ENCODE data around the gene ZNF70. TPM values are rescaled to one million over a fixed set of nuclear protein-coding genes. Genes with fewer than 3 reads are reported as not detected.
"Not testable (repeated sequence)": the region's sequence is repeated elsewhere in the genome, so short reads cannot be mapped to it uniquely, and the experiment has no call there.

Gene ZNF70
- total RNA-seq, 1 donor from 2014 or later: 3.9 TPM

DNA sequence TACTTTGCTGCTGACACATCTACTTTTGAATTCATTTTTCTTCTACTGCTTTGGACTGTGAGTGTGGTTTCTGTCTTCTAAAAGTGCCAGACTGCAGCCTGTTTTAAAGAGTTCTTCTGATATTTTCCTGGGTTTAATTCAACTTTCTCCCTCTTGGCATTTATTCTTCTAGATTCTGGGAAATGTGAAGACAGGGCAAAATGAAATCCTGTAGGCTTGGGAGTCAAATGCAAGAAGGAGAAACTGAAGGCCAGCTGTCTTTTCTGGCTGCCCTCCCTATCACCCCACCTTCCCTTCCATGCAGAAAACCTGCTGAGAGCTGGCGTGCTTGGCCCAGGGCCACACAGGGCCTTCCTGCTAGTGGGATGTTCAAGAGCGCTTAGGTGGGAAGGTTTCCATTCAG is 7.6 kb downstream of the ZNF70 start:
- Histone ChIP-seq H3K27ac (no peak overlapping the region), H3K4me2 (no peak overlapping the region), H2AFZ (replicated peaks) (no peak overlapping the region), H3K27me3 (no peaks in the 10 kb centered on the region), H3K9me3 (ENCODE audit: low read depth) (no peaks in the 10 kb centered on the region), H3F3A (ENCODE audit: low read depth) (no peaks in the 10 kb centered on the region), H4K20me1 (ENCODE audit: low read depth) (no peaks in the 10 kb centered on the region), H3K36me3 (no peaks in the 10 kb centered on the region), H3K4me1 (no peaks in the 10 kb centered on the region), H3K9ac (no peak overlapping the region), H3K4me3 (no peak overlapping the region), H3K79me2 (ENCODE audit: low read depth) (no peaks in the 10 kb centered on the region)
- no peak overlapping the region for H3K27ac Mint-ChIP-seq
- H3K4me1 Mint-ChIP-seq: no peaks in the 10 kb centered on the region
- TF ChIP-seq EZH2phosphoT487 (IDR thresholded peaks at IDR 0.05): no peak
- no peak for TF ChIP-seq EZH2 (IDR thresholded peaks at IDR 0.05)
- TF ChIP-seq, protein P1, sequence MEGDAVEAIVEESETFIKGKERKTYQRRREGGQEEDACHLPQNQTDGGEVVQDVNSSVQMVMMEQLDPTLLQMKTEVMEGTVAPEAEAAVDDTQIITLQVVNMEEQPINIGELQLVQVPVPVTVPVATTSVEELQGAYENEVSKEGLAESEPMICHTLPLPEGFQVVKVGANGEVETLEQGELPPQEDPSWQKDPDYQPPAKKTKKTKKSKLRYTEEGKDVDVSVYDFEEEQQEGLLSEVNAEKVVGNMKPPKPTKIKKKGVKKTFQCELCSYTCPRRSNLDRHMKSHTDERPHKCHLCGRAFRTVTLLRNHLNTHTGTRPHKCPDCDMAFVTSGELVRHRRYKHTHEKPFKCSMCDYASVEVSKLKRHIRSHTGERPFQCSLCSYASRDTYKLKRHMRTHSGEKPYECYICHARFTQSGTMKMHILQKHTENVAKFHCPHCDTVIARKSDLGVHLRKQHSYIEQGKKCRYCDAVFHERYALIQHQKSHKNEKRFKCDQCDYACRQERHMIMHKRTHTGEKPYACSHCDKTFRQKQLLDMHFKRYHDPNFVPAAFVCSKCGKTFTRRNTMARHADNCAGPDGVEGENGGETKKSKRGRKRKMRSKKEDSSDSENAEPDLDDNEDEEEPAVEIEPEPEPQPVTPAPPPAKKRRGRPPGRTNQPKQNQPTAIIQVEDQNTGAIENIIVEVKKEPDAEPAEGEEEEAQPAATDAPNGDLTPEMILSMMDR (IDR thresholded peaks at IDR 0.05): no peak
- peaks cover 30% of the 10 kb centered on the region for H3K36me3 Mint-ChIP-seq
- no peak for DNase-seq (ENCODE audit: low spot score)
- peaks cover 6% of the 10 kb centered on the region for H3K27me3 Mint-ChIP-seq (ENCODE audit: insufficient read depth, low read depth)
- no peak overlapping the region for H3K4me3 Mint-ChIP-seq
- H3K9me3 Mint-ChIP-seq: no peaks in the 10 kb centered on the region

DNA sequence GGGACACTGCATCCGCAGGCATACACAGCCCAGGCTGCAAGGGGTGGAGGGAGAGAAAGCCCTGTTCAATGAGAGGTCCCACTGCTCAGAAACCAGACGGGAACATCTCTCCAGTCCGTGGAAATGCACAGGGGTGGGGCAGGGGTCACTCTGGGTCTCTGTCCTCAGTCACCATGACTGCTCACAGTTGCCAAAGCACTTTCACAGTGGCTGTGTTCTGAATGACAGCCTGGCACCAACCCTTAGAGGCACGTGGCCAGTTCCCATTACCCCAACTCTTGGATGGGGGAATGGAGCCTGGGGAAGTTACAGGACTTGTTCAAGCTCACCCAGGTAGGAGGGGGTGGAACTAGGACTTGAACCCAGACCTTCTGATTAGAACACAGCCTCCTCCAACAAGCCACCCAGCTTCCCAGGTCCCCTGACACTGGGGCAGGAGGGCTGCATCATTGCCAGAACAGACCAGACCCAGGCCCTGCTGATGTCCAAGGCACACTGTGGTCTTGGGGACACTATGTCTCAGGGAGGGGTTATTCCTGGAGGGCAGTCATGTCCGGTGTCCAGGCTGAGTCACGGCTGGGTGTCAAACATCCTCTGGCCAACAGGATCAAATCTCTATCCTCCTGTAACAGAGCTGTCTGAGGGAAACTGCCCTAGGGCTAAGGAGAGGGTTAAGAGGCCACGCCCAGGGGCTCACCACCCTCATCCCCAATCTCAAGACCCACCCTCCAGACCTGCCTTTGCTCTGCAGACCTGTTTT is 8.2 kb downstream of the ZNF70 start:
- peaks cover 30% of the 10 kb centered on the region for H3K36me3 Mint-ChIP-seq
- TF ChIP-seq EZH2 (IDR thresholded peaks at IDR 0.05): no peak
- no peak overlapping the region for H3K4me2 ChIP-seq
- no peaks in the 10 kb centered on the region for H3K27me3 ChIP-seq
- H3K36me3 ChIP-seq: no peaks in the 10 kb centered on the region
- no peaks in the 10 kb centered on the region for H3K9me3 Mint-ChIP-seq
- no peaks in the 10 kb centered on the region for H3F3A ChIP-seq (ENCODE audit: low read depth)
- H3K4me3 Mint-ChIP-seq: no peak overlapping the region
- peaks cover 6% of the 10 kb centered on the region for H3K27me3 Mint-ChIP-seq (ENCODE audit: insufficient read depth, low read depth)
- no peaks in the 10 kb centered on the region for H3K4me1 Mint-ChIP-seq
- H2AFZ ChIP-seq (replicated peaks): no peak overlapping the region
- H3K4me3 ChIP-seq: no peak overlapping the region
- no peaks in the 10 kb centered on the region for H3K9me3 ChIP-seq (ENCODE audit: low read depth)
- H3K27ac Mint-ChIP-seq: no peak overlapping the region
- no peak overlapping the region for H3K27ac ChIP-seq
- H3K9ac ChIP-seq: no peak overlapping the region
- no peaks in the 10 kb centered on the region for H3K79me2 ChIP-seq (ENCODE audit: low read depth)
- no peaks in the 10 kb centered on the region for H3K4me1 ChIP-seq
- H4K20me1 ChIP-seq (ENCODE audit: low read depth): no peaks in the 10 kb centered on the region
- no peak for DNase-seq (ENCODE audit: low spot score)

DNA sequence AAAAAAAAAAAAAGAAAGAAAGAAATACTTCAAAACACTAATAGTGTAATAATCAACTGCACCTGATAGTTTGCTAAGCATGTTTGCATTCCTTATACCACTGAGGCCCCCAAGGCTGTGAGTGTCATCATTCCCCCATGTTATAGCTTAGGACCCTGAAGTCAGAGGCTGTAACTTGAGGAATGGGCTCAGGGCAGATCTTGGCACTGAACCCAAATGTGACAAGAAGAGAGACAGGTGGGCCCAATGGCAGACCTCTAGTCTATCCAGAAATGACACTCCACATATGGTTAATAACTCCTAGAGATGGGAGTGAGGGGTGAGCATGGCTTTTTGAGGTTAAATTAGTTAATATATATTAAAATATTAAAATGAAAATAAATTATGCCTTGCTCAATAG is 13.2 kb downstream of the ZNF70 start:
- H3K4me3 ChIP-seq: no peak overlapping the region
- Mint-ChIP-seq H3K4me3 (no peak overlapping the region), H3K4me1 (no peaks in the 10 kb centered on the region), H3K9me3 (no peaks in the 10 kb centered on the region), H3K36me3 (peaks cover 9% of the 10 kb centered on the region), H3K27ac (no peak overlapping the region), H3K27me3 (ENCODE audit: insufficient read depth, low read depth) (peaks cover 6% of the 10 kb centered on the region)
- no peaks in the 10 kb centered on the region for H3K27me3 ChIP-seq
- H3K36me3 ChIP-seq: no peaks in the 10 kb centered on the region
- H4K20me1 ChIP-seq (ENCODE audit: low read depth): no peaks in the 10 kb centered on the region
- H3K4me2 ChIP-seq: no peak overlapping the region
- H3K9me3 ChIP-seq (ENCODE audit: low read depth): no peaks in the 10 kb centered on the region
- H3K27ac ChIP-seq: no peak overlapping the region
- no peaks in the 10 kb centered on the region for H3K4me1 ChIP-seq
- no peaks in the 10 kb centered on the region for H3F3A ChIP-seq (ENCODE audit: low read depth)
- DNase-seq (ENCODE audit: low spot score): no peak
- TF ChIP-seq EZH2 (IDR thresholded peaks at IDR 0.05) (no peak), EZH2phosphoT487 (IDR thresholded peaks at IDR 0.05) (no peak)
- TF ChIP-seq, protein P1 (IDR thresholded peaks at IDR 0.05): no peak
- no peak overlapping the region for H3K9ac ChIP-seq
- no peak overlapping the region for H2AFZ ChIP-seq (replicated peaks)
- H3K79me2 ChIP-seq (ENCODE audit: low read depth): no peaks in the 10 kb centered on the region

DNA sequence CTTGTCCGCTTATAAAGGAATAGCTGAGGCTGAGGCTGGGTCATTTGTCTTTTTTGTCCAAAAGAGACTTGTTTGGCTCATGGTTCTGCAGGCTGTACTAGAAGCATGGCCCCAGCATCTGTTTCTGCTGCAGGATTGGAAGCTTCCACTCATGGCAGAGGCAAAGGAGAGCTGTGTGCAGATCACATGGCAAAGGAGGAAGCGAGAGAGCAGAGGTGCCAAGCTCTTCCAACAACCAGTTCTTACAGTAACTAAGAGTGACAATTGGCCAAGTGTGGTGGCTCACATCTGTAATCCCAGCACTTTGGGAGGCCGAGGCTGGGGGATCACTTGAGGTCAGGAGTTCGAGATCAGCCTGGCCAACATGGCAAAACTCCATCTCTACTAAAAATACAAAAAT is 22.8 kb downstream of the ZNF70 start:
- H3K27ac ChIP-seq; H3K4me1 Mint-ChIP-seq; H3K4me3 ChIP-seq; H3K27me3 Mint-ChIP-seq (ENCODE audit: insufficient read depth, low read depth); H3K79me2 ChIP-seq (ENCODE audit: low read depth); H3K9me3 Mint-ChIP-seq; H3K36me3 Mint-ChIP-seq; H4K20me1 ChIP-seq (ENCODE audit: low read depth); H2AFZ ChIP-seq (replicated peaks); H3K27ac Mint-ChIP-seq; DNase-seq (ENCODE audit: low spot score); H3K4me2 ChIP-seq; H3K27me3 ChIP-seq; H3K4me3 Mint-ChIP-seq; H3K9me3 ChIP-seq (ENCODE audit: low read depth); H3K36me3 ChIP-seq; H3F3A ChIP-seq (ENCODE audit: low read depth); H3K9ac ChIP-seq; H3K4me1 ChIP-seq: not testable (repeated sequence)

Data from neural progenitor cell (in vitro differentiated cells).